HG03097 (cell line): Measurements from ENCODE around the gene REG4.
"Not testable (repeated sequence)": the region's sequence is repeated elsewhere in the genome, so short reads cannot be mapped to it uniquely, and the experiment has no call there.

Experiments used
- ATAC-seq: cut with Tn5 transposase; IDR thresholded peaks from one replicate; pipeline ENCODE4 v1.9.1; 2021; ENCODE audit not compliant: unreplicated experiment, low FRiP score

The REG4 gene

DNA sequence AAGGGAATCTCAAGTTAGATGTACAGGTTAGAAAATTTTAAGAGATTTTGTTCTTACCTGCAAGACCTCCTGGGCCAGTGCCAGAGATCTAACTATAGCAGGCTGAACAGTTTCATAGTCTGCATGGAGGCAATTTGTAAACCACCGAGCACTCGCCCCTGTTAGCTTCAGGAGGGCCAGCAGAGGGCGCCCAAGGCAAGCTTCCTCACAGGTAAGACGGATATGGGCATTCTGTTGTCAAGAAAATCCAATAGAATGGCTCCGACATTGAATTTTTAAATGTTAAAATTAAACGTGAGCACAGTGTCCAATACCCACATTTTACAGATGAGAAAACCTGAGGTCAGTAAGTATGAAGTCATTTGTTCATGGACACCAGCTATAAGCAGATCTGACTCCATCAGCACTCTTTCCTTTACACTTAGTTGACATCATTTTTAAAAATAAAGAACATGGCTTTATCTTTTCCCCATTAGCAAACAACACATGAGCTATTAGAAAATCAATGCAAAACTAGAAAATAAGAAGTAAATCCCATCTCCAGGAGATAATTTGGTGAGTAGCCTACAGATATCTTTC is 2.2 kb downstream of the REG4 start:
- no peak for ATAC-seq

DNA sequence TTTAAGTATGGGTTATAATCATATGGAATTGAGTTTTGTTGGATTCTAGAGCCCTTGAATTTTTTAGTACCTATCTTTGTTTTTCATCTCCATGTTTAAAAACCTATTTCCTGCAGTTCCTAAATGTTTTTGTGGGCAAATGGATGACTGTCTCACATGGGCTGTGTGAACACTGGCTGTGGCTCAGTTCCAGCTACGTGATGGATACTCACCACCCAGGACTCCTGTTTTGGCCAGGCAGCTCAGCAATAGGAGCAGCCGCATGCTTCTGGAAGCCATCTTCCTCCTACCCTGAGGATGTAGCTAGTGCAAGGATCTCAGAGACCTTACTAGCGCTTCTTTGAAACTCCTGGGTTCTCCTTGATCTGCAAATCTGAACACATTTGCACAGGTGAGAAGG is 2.8 kb downstream of the REG4 start:
- ATAC-seq, result no peak

DNA sequence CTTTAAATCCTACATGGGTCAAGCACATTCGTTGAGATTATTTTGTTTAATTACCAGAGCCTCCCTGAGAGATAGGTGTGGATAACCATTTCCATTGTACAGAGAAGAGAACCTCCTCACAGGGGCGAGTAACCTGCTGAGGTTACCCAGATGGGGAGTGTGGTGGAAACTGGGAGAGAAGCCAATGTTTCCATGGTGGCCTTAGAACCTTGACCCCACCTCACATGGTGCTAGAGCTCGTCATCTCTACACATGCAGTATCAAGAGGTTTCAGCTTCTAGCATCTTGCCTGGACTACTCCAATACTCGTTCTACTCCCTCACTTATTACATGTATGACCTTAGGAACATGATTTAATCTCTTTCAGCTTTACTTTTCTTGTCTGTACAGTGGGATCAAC is 4.8 kb downstream of the REG4 start:
- no peak for ATAC-seq

DNA sequence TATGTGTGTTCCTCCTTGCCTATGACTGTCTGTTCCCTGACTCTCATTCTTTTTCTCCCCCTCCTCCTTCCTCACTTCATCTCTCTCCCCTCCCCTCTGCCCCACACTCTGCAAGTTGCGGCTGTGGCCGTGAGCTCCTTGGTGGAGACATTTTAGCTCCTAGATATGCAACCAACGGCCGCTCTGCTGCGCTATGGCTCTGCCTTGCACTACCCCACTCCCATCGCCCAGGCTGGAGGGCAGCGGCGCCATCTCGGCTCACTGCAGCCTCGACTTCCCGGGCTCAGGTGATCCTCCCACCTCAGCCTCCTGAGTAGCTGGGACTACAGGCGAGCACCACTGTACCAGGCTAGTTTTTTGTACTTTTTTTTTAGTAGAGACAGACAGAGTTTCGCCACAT is 5.5 kb downstream of the REG4 start:
- no peak for ATAC-seq

DNA sequence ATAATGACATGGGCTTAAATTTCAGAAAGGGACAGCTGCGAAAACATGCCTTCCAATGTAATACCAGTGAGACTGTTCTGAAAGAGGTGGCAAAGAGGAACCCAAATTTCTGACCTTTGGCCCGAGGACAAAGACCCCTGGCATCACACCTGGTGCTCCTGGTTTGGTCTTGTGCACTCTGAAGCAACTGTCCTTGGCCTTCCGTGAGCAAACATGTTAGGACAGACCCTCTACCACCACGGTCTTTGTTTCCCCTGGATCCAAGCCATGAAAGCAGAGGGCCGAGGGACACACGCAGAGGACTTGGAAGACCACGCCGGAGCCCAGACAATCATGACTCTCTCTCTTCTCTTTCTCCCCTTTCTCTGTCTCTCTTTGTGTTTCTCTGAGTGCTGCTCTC is 6.0 kb downstream of the REG4 start:
- ATAC-seq, result no peak

DNA sequence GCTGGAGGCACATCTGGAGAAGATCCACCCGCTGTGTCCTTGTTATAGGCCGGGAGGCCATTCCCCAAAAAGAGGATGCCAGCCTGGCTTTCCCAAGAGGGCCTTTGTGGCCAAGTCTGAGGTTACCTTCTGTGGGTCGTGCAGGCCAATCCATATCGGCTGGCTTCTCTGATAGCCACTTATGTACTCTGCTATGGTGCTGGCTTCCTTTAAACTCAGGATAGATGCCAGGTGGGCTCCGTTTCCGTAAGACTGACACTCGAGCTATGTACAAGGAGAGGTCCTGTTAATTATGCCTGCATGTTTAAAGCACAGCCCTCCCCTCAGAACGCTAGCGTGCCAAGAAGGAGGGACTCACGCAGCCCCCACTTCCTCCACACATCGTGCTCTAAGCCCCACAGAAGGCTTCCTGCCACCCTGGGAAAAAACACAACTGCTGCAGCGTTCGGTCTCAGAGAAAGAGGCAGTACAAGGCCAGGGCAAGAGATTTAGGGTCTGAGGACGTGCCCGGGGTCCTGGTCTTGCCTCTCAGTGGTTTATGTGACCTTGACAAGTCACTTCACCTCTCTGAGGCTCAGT is 11.6 kb downstream of the REG4 start:
- ATAC-seq, result no peak

DNA sequence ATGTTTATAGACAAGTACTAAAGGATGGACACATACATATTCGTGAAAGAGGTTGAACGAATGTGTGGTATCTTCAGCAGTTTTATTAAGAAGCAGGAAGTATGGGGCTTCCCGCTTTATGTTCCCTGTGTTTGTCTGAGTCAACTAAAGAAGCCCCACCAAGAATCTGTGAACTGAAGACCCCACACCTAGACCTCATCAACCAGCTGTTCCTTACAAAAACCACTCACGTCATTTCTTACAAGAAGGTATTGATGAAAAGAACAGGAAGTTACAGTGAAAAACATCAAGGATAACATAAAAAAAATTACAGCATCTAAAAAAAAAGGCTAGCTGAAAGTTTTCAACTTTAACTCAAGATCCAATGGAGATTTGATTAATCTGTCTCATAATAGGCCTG is 12.3 kb downstream of the REG4 start:
- no peak for ATAC-seq

DNA sequence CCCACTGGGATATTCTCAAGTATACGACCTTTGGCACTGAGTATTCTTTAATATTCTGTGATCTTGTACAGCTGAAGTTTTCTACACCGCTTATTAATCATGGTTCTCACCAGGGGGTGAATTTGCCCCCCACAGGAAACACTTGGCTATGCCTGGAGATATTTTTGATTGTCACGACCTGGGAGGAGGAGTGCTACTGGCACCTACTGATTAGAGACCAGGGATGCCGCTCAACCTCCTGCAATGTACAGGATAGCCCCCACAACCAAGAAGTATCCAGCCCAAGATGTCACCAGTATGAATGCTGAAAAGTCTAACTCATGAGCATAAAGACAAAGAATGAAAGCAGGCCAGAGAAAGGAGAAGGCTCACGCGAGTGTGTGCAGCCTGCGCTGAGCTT is 13.7 kb downstream of the REG4 start:
- no peak for ATAC-seq

DNA sequence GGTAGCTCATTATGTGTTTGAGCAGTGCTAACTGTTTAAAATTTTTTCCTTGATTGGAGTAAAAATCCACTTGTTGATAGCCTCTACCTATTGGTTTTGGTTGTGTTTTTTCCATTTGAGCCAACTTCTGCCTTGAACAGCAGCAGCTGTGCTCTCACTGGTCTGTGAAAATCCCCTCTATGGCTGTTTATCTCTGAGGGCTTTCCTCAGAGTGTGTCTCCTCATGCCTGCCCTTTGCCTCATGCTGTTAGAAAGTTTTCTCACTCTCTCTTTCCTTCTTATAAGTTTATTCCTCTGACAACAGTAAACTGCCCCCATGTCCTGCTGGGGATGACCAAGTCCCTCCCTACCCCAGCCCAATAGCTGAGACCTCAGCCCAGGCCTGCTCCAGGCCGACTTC is 14.1 kb downstream of the REG4 start:
- no peak for ATAC-seq

DNA sequence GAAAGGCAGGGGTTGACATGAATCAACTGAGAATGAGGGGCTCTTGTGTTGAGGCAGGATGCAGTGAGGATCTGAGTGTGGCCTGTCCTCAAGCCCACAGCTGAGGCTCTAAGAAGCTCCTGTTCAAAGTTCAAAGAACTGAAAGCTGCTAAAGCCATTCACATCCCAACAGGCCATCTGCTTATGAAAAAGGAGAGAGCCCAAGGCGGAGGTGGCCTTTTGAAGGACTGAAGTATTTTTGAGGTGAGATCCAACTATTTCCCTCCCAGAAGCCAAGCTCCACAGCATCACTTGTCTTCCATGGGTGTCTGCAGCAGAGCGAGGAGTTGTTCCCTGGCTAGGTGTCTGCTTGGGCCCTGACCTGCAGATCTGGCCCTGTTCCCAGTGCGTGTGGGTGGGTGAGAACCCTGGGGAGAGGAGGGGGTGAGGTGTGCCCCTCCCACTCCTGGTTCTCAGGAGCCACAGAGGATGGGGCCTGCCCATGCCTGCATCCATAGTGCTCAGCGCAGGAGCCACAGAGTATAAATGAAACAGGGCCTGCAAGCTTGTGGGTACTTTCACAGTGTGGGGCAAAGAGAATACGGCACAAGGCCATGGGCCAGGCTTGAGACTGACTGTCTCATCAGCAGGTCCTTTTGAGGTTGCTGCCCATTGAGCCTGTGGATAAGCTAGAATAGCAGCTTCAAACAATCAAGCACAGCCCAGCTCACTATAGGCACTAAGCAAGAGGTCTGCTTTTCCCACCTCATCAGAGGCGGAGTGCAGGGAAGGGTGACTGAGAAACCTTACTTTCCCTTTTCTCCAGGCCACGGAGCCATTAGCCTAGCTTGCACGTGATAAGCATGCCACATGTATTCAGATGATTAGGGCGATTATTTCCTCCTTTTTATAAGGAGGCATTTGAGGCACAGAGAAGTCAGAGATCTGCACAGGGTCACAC is 15.7 kb downstream of the REG4 start:
- no peak for ATAC-seq

DNA sequence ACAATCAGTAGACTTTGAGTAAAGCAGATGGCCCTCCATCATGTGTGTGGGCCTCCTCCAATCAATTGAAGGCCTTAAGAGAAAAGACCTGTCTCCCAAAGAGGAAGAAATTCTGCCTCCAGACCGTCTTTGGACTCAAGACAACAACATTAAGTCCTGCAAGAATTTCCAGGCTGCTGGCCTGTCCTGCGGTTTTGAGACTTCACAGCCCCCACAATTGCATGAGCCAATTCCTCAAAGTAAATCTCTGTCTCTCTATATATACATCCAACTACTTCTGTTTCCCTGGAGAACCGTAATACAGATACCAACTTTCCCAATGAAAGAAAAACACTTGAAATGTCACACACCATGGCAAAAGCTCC is 16.4 kb downstream of the REG4 start:
- no peak for ATAC-seq

DNA sequence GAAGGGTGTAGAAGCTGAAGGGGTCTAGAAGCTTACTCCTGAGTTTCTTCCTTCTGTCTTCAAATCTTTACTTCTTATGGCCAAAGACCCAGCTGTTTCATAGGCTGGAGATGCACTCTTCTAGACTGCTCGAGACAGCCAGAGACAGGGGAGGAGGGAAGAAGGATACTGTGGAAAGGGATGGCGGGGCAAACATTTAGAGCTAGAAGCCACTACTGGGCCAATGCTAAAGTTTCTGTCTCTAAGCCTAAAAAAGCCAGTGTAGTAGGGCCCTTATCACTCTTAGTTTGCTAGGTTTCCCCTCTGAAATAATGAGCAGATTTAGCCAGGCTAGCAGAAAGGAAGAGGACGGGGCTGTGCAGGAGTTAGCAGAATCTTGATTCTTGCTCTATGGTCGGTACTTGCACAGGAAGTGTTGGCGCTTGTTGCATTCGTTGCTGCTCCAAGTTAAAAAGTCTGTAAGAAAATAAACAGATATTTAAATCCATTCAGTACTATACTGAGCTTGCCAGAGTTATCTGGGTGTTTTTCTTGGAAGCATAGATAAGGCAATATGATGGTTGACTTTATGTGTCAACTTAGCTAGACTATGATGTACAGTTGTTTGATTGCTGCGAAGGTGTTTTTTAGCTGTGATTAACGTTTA is 16.9 kb downstream of the REG4 start:
- no peak for ATAC-seq

DNA sequence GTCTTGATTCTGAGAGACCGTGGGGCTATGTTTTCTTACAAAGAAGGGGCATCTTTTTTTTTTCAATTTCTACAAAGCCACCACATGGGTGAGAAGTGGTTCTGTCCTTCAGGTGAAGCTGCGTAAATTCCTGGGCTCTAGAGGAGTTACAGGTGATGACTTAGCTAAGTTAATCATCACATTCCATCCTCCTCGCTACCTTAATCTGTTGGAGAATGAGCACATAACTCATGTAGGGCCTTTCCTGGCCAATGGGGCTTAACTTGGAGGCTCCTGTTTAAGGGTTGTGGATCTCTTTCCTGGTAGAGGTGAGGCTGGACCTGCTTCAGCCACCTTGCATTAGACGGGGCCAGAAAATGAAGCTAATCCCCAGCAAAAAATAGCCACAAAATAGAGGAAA is 19.9 kb downstream of the REG4 start:
- ATAC-seq, result no peak

DNA sequence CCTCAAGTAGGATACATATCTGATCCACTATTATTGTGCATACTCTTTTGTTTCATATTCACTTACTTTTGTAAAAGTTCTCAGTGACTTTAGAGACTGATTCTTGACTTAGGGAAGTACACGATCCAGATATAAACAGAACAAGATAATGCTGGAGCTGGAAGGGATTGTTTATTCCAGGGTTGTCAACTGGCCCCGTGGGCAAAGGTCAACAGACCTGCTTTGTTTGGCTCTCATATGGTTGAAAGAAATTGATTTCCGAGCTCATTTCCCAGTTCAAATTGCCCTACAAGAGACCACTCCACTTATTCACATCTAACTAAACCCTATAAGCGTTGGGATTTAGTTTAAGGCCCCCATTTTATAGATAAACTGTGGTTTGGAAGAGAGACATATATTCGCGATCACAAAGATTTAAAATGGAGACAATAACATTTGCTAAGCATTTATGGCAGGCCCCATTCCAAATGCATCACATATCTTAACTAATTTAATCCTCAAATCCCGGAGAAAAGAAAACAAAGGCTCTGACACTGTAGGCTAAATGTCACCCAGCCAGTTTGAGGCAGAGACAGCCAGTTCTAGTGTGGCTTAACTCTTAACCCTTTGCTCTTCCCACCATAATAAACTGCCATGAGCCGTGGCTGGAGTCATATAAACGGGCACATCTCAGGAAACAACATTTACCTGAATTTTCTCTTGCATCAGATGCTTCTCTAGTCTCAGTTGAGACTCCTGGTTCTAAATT is 20.6 kb downstream of the REG4 start:
- no peak for ATAC-seq

DNA sequence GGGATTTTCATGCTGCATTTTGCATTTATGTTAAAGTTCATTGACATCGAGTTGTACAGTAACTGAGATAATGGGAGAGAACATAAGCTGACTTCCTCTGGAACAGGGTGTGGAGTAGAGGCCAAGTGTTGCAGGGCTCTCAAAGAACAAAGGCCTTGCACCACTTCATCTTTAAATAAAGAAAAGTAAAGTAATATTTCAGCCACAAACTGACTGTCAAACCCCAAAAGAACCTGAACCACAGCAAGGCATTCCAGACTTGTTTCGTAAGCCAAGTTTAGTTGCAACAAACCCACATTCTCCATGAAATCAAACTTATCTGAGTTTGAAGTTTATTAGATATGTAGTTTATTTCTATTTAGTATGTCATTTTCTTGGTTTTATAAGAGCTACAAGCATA is 23.5 kb downstream of the REG4 start:
- ATAC-seq, result no peak

DNA sequence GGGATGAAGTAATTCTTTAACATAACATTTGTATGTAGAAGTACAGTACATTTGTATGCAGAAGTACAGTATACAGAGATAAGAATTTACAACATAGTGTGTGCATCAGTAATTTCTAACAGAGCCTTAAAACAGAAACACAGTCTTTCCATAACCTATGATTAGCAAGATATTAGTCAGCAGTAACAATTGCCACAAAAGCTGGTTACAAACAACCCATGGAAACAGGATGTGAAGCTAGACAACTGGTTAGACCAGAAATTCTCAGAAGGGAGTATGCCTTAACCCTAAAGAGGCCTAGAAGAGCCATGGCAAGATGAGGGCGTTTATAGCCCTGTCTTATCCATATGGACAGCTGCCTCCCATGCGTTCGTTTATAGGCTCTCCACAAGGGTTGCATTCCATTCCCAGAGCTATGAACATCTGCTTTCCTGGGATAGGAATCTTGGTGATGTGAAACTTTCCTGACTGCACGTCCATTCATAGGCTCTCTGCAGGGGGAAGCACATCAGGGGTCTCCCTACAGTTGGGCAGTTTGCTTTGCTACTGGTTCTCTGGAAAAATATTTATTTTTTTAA is 24.7 kb downstream of the REG4 start:
- ATAC-seq, result not testable (repeated sequence)

DNA sequence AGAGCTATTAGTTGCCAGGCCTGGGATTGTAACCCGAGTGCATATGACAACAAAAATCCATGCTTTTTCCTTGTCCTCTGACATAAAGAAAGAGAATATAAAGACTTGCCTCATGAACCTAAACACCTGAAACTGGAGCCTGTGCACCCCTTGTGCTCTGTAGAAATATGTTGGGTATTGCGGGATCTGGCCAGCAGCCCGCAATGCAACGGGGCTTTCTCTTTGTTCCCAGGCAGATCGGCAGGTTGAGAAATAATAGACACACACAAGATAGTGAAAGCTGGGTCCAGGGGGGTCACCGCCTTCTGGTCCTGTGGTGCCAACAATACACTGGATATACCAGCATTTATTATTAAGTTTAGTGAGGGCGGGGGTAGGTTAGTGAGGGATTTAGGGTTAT is 25.2 kb downstream of the REG4 start:
- not testable (repeated sequence) for ATAC-seq

DNA sequence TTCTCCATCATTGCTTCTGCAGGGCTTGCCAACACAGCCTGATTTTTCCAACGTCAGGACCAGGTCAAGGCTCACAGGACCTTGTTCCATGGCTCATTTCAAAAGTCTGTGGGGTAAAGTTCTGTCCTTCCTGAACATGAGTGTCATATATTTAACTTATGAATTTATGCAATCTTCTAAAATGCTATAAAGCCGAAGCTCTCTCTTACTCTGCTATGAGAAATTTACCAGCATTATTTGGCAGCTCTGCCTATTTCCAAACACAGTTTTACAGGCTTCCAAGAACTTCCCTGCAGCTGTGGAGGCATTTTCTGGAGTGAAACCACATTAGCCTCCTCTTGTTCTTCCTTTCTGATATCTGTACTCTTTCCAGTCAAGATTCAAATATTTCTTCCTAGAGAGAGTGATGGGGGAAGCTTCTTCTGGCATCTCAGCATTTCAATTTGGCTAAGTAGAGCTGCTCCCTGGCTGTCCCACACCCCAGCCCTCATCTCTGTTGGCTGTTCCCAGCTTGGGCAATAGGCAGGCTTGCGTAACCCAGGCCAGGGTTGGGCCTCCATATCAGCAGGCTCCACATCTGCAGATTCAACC is 27.0 kb downstream of the REG4 start:
- no peak for ATAC-seq

DNA sequence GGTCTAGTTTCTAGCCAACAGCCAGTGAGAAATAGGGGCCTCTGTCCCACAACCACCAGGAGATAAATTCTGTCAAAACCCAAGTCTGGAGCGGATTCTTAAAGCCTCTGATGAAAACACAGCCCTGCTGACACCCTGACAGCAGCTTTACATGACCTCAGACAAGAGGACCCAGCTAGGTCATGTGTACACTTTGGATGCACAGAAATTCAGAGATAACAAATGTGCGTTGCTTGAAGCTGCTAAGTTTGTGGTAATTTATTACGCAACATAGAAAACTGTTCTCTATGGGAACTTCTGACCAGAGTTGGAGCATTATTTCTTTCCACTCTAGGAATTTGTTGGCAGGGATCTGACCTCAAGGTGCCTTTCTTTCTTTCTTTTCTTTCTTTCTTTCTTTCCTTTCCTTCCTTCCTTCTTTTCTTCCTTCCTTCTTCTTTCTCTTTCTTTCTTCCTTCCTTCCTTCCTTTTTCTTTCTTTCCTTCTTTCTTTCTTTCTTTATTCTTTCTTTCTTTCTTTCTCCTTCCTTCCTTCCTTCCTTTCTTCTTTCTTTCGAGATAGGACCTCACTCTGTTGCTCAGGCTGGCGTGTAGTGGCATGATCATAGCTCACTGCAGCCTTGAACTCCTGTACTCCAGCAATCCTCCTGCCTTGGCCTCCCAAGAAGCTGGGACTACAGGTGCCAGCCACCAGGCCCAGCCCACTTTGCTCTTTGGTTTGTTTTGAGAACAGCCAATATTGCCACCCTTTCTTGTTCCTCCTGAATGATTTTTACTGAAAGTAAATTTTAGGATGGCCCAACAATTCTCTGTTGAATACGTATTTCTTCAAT is 27.7 kb downstream of the REG4 start:
- no peak for ATAC-seq
